T-helper 22 cell (primary cell): ENCODE data around the gene ALDOA.
"Not testable (repeated sequence)": the region's sequence is repeated elsewhere in the genome, so short reads cannot be mapped to it uniquely, and the experiment has no call there.

Experiments
- DNase-seq: peaks from one replicate; pipeline ENCODE4 v3.0.0-alpha.2; 2020; ENCODE audit warnings: low read depth

Gene ALDOA

GRCh38 chr16:30090610-30091331 lies 25.2 kb downstream of the ALDOA start:
- DNase-seq = no peak

GRCh38 chr16:30091474-30092372 lies 26.2 kb downstream of the ALDOA start, which contains the start of gene TBX6:
TSS of gene TBX6 (minus strand) at chr16:30091924. CDS start at chr16:30091193, 731 bp downstream.
- peak; percentile 86 for DNase-seq

- DNase-seq = peak; percentile 75
These were observed 26.9 kb downstream of the ALDOA start for GRCh38 chr16:30092373-30093010.

- DNase-seq = no peak
These were observed 29.1 kb downstream of the ALDOA start for GRCh38 chr16:30094541-30095165.

GRCh38 chr16:30095166-30096078 lies 29.9 kb downstream of the ALDOA start:
- no peak for DNase-seq

- peak; percentile 84 for DNase-seq
These were observed 30.7 kb downstream of the ALDOA start, which contains the start of gene YPEL3 for GRCh38 chr16:30096105-30096861. TSS of gene YPEL3 (minus strand) at chr16:30096213. CDS start at chr16:30095482, 731 bp downstream.

- DNase-seq = no peak
These were observed 31.5 kb downstream of the ALDOA start for GRCh38 chr16:30096862-30097563.

GRCh38 chr16:30104090-30104489 lies 38.5 kb downstream of the ALDOA start:
- no peak for DNase-seq

- DNase-seq = no peak
These were observed 38.9 kb downstream of the ALDOA start for GRCh38 chr16:30104492-30104891.

- no peak for DNase-seq
These were observed 42.7 kb downstream of the ALDOA start for GRCh38 chr16:30108059-30108850.

GRCh38 chr16:30110661-30111060 lies 45.1 kb downstream of the ALDOA start:
- no peak for DNase-seq

- no peak for DNase-seq
These were observed 46.9 kb downstream of the ALDOA start for GRCh38 chr16:30112197-30113030.

- DNase-seq = no peak
These were observed 47.6 kb downstream of the ALDOA start, which contains the start of gene GDPD3 for GRCh38 chr16:30113031-30113710. TSS of gene GDPD3 (minus strand) at chr16:30113537. CDS start at chr16:30113478, 59 bp downstream.

- no peak for DNase-seq
These were observed 48.3 kb downstream of the ALDOA start for GRCh38 chr16:30113711-30114333.

- DNase-seq = no peak
These were observed 48.9 kb downstream of the ALDOA start for GRCh38 chr16:30114411-30114810.

- not testable (repeated sequence) for DNase-seq
These were observed 49.3 kb downstream of the ALDOA start for GRCh38 chr16:30114833-30115232.

GRCh38 chr16:30115238-30115637 lies 49.7 kb downstream of the ALDOA start:
- DNase-seq = no peak
